ENCODE measurements around the gene TRAF3.
A peak's percentile ranks its signal among the peaks of the same experiment; 100 is the strongest.

TRAF3 gene

GRCh38 chr14:102777711-102778337 lies 575 bp downstream of the TRAF3 start:
- peak; percentile 11 for DNase-seq (ENCODE audit: low read depth)

- no peak for DNase-seq (ENCODE audit: low read depth)
Observed at GRCh38 chr14:102778338-102779083, 1.3 kb downstream of the TRAF3 start.

GRCh38 chr14:102779084-102779462 lies 1.8 kb downstream of the TRAF3 start:
- DNase-seq (ENCODE audit: low read depth) = no peak

- no peak for DNase-seq (ENCODE audit: low read depth)
Observed at GRCh38 chr14:102779574-102780315, 2.5 kb downstream of the TRAF3 start.

GRCh38 chr14:102781063-102781462 lies 3.8 kb downstream of the TRAF3 start:
- no peak for DNase-seq (ENCODE audit: low read depth)

- no peak for DNase-seq (ENCODE audit: low read depth)
Observed at GRCh38 chr14:102782974-102783373, 5.7 kb downstream of the TRAF3 start.

- no peak for DNase-seq (ENCODE audit: low read depth)
Observed at GRCh38 chr14:102784892-102785594, 7.8 kb downstream of the TRAF3 start.

- DNase-seq (ENCODE audit: low read depth) = no peak
Observed at GRCh38 chr14:102785595-102785963, 8.3 kb downstream of the TRAF3 start.

- no peak for DNase-seq (ENCODE audit: low read depth)
Observed at GRCh38 chr14:102786768-102787167, 9.5 kb downstream of the TRAF3 start.

- DNase-seq (ENCODE audit: low read depth) = no peak
Observed at GRCh38 chr14:102789349-102789748, 12.1 kb downstream of the TRAF3 start.

- no peak for DNase-seq (ENCODE audit: low read depth)
Observed at GRCh38 chr14:102793531-102794328, 16.5 kb downstream of the TRAF3 start.

GRCh38 chr14:102795060-102795925 lies 18.0 kb downstream of the TRAF3 start:
- no peak for DNase-seq (ENCODE audit: low read depth)

- no peak for DNase-seq (ENCODE audit: low read depth)
Observed at GRCh38 chr14:102796661-102797190, 19.5 kb downstream of the TRAF3 start.

GRCh38 chr14:102798926-102799325 lies 21.7 kb downstream of the TRAF3 start:
- no peak for DNase-seq (ENCODE audit: low read depth)

GRCh38 chr14:102799684-102800562 lies 22.7 kb downstream of the TRAF3 start:
- DNase-seq (ENCODE audit: low read depth) = no peak

GRCh38 chr14:102802834-102803523 lies 25.7 kb downstream of the TRAF3 start:
- DNase-seq (ENCODE audit: low read depth) = no peak

GRCh38 chr14:102804858-102805257 lies 27.6 kb downstream of the TRAF3 start:
- DNase-seq (ENCODE audit: low read depth) = no peak

- DNase-seq (ENCODE audit: low read depth) = no peak
Observed at GRCh38 chr14:102805371-102805891, 28.2 kb downstream of the TRAF3 start.

GRCh38 chr14:102805941-102806340 lies 28.7 kb downstream of the TRAF3 start:
- no peak for DNase-seq (ENCODE audit: low read depth)

All from stimulated activated CD8-positive, alpha-beta memory T cell treated with anti-CD3 and anti-CD28 coated beads, Interleukin-12 subunit alpha, Interleukin-12 subunit beta, amount 100 ng/mL, for 4 hours (primary cell).